HG02642 (cell line): ENCODE results near the gene SHC4.

Experiments
- ATAC-seq: cut with Tn5 transposase; IDR thresholded peaks from one replicate; pipeline ENCODE4 v1.9.1; 2021; ENCODE audit warnings: mild to moderate bottlenecking; ENCODE audit not compliant: unreplicated experiment, poor library complexity

Gene SHC4

DNA sequence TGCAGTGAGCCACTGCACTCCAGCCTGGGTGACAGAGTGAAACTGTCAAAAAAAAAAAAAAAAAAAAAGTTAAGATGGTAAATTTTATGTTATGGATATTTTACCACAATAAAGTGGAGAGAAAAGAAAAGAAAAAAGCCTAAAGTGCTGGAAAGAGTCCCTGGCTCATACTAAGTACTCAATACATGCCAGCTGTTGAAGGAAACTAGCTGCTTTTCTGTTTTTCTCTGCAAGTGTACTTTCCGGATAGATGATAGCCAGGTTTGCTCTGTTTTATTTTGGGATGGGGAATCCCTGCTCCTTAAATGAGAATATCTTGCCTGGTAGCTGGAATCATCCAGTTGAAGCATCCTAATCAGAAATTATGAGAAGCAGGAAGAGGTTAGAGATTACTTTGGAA lies 74.9 kb downstream of the SHC4 start:
- ATAC-seq: no peak

DNA sequence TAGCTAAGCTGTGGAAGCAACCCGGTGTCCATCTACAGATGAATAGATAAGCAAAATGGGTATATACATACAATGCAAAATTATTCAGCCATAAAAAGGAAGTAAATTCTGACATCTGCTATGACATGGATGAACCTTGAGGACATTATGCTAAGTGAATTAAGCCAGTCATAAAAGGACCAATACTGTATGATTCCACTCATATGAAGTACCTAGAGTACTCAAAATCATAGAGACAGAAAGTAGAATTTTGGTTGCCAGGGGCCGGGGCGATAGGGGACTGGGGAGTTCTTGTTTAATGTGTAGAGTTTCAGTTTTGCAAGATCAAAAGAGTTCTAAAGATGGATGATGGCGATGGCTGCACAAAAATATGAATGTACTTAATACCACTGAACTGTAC lies 75.5 kb downstream of the SHC4 start:
- no peak for ATAC-seq

DNA sequence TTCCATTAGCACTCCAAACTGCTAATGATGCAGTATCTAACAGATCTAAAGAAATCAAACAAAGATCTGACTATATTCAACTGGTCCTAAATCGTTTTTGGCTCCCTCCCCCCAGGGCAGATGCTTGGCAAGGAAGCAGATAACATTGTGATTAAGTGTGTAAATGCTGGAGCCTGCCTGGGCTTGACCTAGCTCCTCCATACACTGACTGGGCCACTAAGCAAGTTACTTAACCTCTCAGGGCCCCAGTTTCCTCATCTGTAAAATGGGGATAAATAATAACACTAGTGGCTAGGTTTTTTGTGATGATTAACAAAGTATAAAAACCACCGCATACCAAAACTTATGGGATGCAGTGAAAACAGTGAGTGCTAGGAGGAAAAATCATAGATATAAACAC lies 76.6 kb downstream of the SHC4 start:
- no peak for ATAC-seq

GRCh38 chr15:48883699-48884098 lies 80.0 kb downstream of the SHC4 start:
- ATAC-seq: no peak

DNA sequence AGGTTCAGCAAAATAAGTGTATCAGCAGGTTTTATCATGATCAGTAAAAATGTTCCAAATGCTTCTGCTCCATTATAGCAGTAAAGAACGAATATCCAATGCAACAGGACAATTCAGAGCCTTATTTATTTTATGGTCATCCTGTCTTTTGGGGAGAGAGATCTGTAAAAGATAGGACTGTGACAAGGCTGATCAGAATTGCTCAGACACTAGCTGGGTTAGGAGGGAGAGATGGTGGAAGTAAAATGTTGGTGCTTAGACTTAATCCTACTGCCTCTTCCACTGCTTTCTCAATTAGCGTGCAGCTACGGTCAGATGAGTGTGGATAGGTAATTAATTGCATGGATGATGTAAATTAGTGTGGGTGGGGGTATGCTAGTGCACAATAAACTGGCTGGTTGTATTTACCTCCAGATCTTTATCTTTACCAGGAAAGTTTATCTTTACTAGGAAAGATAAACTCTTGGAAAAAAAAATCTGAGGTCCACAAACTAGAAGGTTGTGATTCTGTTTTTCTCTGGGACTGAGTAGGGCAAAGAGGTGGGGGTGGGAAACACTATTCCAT lies 83.6 kb downstream of the SHC4 start:
- no peak for ATAC-seq

DNA sequence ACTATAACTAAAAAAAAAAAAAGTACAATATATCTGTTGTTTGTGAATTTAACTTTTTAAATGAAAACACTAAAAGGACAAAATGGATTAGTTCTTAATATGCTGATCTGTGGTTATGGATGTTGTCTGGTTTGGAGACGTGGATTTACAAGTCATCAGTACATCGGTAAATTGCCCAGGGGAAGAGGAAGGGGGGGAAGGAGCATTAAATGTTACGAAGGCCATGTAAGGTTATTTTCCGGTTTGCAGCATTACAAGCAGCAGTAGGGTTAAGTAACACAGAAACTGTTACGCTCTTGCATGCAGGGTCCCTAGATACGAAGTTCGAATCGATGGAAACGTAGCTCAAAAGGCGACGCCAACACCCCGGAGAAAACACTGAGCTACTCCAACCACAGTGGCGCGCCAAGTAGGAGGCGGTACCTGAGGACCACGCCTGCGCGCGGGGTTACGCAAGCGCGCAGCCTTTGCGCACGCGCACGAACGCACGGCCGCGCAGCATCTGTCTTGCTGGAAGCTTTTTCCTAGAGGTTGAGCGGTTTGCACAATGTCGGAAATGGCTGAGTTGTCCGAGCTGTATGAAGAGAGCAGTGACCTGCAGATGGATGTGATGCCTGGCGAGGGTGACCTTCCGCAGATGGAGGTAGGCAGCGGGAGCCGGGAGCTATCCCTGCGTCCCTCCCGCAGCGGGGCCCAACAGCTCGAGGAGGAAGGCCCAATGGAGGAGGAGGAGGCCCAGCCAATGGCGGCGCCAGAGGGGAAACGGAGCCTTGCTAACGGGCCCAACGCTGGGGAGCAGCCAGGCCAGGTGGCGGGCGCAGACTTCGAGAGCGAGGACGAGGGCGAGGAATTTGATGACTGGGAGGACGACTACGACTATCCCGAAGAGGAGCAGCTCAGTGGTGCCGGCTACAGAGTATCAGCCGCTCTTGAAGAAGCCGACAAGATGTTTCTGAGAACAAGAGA lies 85.8 kb downstream of the SHC4 start, which contains the start of gene EID1:
EID1 (plus strand) TSS at position 505 of the 966 bp plus-strand sequence; CDS start at position 548, 43 bp downstream.
- peak; percentile 99 for ATAC-seq

DNA sequence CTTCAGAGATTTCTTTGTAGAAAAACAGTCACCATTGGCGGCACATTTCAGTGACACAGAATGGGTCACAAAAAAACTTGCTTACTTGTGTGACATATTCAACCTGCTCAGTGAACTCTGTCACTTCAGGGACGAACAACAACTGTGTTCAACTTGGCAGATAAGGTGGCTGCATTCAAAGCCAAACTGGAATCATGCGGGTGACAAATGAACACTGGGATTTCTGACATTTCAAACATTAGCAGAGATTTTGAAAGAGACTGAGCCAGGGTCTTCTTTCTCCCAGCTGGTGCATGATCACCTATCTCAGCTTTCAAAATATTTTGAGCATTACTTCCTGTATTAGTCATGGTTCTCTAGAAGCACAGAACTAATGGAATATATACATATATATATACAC lies 87.7 kb downstream of the SHC4 start:
- no peak for ATAC-seq

- ATAC-seq: no peak
These were observed 88.3 kb downstream of the SHC4 start for GRCh38 chr15:48875241-48875960.

DNA sequence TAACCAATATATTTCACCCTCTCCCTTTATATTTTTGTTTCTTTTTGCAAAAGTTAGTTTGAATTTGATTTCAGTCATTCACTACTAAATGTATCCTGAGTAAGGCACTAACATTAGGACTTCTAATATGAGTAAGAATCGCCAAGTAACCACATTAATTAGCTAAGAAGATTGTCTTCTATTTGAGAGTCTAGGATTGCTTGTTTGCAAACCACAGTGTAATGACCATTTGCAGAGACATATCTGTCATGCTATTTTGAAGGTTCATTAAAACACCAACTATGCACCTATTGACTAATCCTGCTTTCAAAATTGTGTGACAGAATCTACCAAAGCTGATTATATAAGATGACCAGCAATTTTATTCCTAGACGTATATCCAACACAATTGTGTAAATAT lies 91.1 kb downstream of the SHC4 start:
- ATAC-seq: no peak

DNA sequence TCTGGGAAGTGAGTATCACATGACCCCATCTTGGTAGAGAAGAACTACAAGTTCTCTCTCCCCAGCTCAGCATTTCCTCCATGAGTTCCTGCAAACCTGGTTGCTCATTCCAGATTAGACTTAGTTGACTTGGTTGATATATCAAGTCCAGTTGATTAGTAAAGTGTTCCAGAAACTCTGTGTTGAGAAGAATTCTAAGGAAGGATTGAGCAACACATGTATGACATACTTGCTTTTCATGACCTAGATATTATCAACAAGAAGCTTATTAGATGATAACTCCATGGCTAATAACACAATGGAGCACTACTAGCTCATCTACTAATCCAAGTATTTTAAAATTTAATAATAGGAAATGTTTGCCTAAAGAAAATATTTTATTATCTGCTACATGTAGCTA lies 92.2 kb downstream of the SHC4 start:
- no peak for ATAC-seq

DNA sequence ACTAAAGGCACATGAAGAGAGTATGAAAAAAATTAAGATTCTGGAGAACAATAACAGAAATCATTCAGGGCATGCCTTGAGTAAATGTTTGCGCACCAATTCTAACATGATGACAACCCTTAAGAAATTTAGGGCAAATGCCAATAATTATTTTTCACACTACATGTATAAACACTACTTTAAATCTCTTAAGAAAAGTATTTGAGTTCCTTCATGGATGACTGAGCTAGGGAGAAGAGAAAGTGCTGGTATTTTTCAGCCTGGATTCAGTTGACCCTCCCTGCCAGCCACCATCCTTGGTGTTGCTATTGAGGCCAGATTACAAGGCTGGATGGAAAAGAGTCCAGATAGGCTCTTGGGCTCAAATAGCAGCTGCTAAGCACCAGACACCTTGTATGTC lies 93.8 kb downstream of the SHC4 start:
- ATAC-seq: no peak

GRCh38 chr15:48868536-48868935 lies 95.2 kb downstream of the SHC4 start:
- ATAC-seq: no peak

DNA sequence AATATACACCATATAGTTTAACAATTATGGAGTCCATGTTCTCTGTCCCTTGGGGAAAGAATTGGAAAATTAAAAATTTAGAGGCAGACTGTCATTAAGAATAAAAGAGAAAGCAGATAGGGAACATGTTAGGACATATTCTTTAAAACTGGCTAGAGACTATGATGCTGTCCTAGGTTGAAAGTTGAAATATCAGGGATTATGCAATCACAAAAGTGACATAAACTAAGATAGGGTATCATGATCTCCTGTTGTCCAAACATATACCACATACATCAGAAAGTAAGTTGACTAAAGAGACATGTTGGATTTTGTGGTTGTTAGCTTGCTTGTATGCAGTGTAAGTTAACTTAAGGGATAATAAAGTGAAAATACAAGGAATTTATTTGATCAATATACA lies 95.7 kb downstream of the SHC4 start:
- no peak for ATAC-seq

GRCh38 chr15:48866141-48866563 lies 97.6 kb downstream of the SHC4 start:
- no peak for ATAC-seq

DNA sequence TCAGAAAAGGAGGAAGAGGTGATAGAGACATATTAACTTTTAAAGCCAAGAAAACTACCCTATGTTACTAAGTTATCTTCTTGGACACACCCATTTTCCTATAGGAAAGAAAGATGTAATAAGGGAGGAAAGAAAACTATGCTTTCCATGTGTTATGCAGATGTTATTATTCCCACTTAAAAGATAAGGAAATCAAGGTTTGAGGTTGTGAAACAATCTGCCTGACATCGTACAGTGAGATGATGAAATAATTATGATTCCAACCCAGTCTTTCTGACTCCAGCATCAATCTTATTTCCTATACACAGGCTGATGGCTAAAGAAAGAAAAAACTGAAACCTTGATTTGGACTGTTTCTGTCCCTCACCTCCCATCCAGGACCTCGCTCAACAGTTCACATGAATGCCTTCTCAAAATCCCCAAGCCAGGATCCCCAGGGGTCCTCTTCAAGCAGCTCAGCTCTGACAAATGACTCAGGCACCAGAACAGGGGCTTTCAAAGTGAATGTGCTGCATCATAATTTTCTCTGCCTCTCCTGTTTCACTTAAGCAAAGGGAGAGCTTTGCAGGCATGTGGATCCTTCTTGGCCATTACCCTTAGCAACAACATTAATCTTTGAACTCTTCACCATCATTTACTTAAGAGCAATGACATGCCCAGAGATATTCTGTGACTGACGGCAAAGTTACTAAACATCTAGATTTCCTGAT lies 98.2 kb downstream of the SHC4 start:
- ATAC-seq: no peak

- no peak for ATAC-seq
These were observed 101.0 kb downstream of the SHC4 start for GRCh38 chr15:48862705-48863104.

- no peak for ATAC-seq
These were observed 101.8 kb downstream of the SHC4 start for GRCh38 chr15:48861813-48862431.

GRCh38 chr15:48859426-48859825 lies 104.3 kb downstream of the SHC4 start:
- ATAC-seq: no peak

GRCh38 chr15:48858401-48858800 lies 105.3 kb downstream of the SHC4 start:
- no peak for ATAC-seq

- no peak for ATAC-seq
These were observed 106.8 kb downstream of the SHC4 start for GRCh38 chr15:48856942-48857341.
